CD14-positive monocyte (primary cell): ENCODE data around the gene NPAS3. TPM values are rescaled to one million over a fixed set of nuclear protein-coding genes. Genes with fewer than 3 reads are reported as not detected.

ENCODE experiments used
- DNase-seq, 3 donors: peaks; one replicate each; pipeline ENCODE4 v3.0.0-alpha.2; 2011 to 2022
- H2AFZ ChIP-seq: 2 replicates; pipeline ENCODE4 v1.6.0; 2012; ENCODE audit warnings: mild to moderate bottlenecking, low read depth, low read length, inconsistent platforms; ENCODE audit not compliant: insufficient read depth, poor library complexity, severe bottlenecking
- H3K27ac ChIP-seq, 2 donors: 1 replicate in 1 of 2; 2 replicates in 1 of 2; pipeline ENCODE4 v1.5.1; 2012 to 2013; ENCODE audit warnings: low read length in 2 of 2, control low read depth in 1 of 2, inconsistent platforms in 1 of 2, low read depth in 1 of 2, mild to moderate bottlenecking in 1 of 2
- H3K27me3 ChIP-seq, 2 donors: one replicate each; pipeline versions ENCODE4 v1.6.0 to v1.6.1; 2011 to 2013; ENCODE audit warnings: low read length in 2 of 2; ENCODE audit not compliant: control insufficient read depth in 2 of 2, insufficient read depth in 2 of 2
- H3K36me3 ChIP-seq, 2 donors: replicated peaks in 1 of 2; 1 replicate in 1 of 2; 2 replicates in 1 of 2; pipeline versions ENCODE4 v1.5.1 to v1.6.1; 2012 to 2013; ENCODE audit warnings: low read length in 2 of 2, control low read depth in 1 of 2, inconsistent platforms in 1 of 2, mild to moderate bottlenecking in 1 of 2; ENCODE audit not compliant: insufficient read depth in 2 of 2, control insufficient read depth in 1 of 2
- H3K4me1 ChIP-seq, 2 donors: 1 replicate in 1 of 2; 2 replicates in 1 of 2; pipeline versions ENCODE4 v1.5.1 to v1.6.1; 2012 to 2013; ENCODE audit warnings: low read length in 2 of 2, control low read depth in 1 of 2, inconsistent platforms in 1 of 2, mild to moderate bottlenecking in 1 of 2, moderate library complexity in 1 of 2; ENCODE audit not compliant: insufficient read depth in 2 of 2, control insufficient read depth in 1 of 2
- H3K4me2 ChIP-seq: replicated peaks from 2 replicates; pipeline ENCODE3; 2012; ENCODE audit warnings: low read length, moderate library complexity, mild to moderate bottlenecking; ENCODE audit not compliant: poor library complexity, severe bottlenecking; ENCODE audit errors: extremely low read depth
- H3K4me3 ChIP-seq, 3 experiments: fragments of 200-600 bp in 1 of 3; sonication (generic) in 1 of 3; replicated peaks in 1 of 3; 1 replicate in 2 of 3; 2 replicates in 1 of 3; pipeline ENCODE4 v1.5.1; 2011 to 2013; ENCODE audit warnings: low read length in 3 of 3, mild to moderate bottlenecking in 3 of 3, control low read depth in 2 of 3, low read depth in 2 of 3, inconsistent platforms in 1 of 3, moderate library complexity in 1 of 3
- H3K79me2 ChIP-seq: 2 replicates; pipeline ENCODE4 v1.6.0; 2012; ENCODE audit warnings: mild to moderate bottlenecking, control low read depth, inconsistent platforms, low read length, moderate library complexity; ENCODE audit not compliant: insufficient read depth
- H3K9ac ChIP-seq: 2 replicates; pipeline ENCODE4 v1.6.0; 2017; ENCODE audit warnings: low read length, mild to moderate bottlenecking; ENCODE audit not compliant: insufficient read depth, poor library complexity, severe bottlenecking
- H3K9me3 ChIP-seq, 2 donors: replicated peaks in 1 of 2; 1 replicate in 1 of 2; 2 replicates in 1 of 2; pipeline versions ENCODE4 v1.5.1 to v1.6.1; 2012 to 2013; ENCODE audit warnings: low read length in 2 of 2, control low read depth in 1 of 2; ENCODE audit not compliant: control insufficient read depth in 1 of 2, insufficient read depth in 1 of 2
- H4K20me1 ChIP-seq: 2 replicates; pipeline ENCODE4 v1.6.0; 2012; ENCODE audit warnings: mild to moderate bottlenecking, low read length, control low read depth, moderate library complexity; ENCODE audit not compliant: insufficient read depth
- H3K27ac Mint-ChIP-seq, 7 donors: one replicate each; pipeline ENCODE4 v1.8.0; 2020; ENCODE audit warnings: mild to moderate bottlenecking in 7 of 7, mixed read lengths in 7 of 7, moderate library complexity in 6 of 7, inconsistent platforms in 2 of 7
- H3K27me3 Mint-ChIP-seq, 3 donors: one replicate each; pipeline ENCODE4 v1.8.0; 2021 to 2022; ENCODE audit warnings: low read depth in 3 of 3, mild to moderate bottlenecking in 3 of 3, mixed read lengths in 3 of 3, moderate library complexity in 3 of 3, inconsistent platforms in 1 of 3
- H3K36me3 Mint-ChIP-seq, 2 donors: one replicate each; pipeline ENCODE4 v1.8.0; 2020; ENCODE audit warnings: mixed read lengths in 2 of 2, inconsistent platforms in 1 of 2, mild to moderate bottlenecking in 1 of 2
- H3K4me1 Mint-ChIP-seq: one replicate; pipeline ENCODE4 v1.8.0; 2020; ENCODE audit warnings: mild to moderate bottlenecking, mixed read lengths
- H3K4me3 Mint-ChIP-seq, 2 donors: one replicate each; pipeline ENCODE4 v1.8.0; 2020; ENCODE audit warnings: mild to moderate bottlenecking in 2 of 2, mixed read lengths in 2 of 2, moderate library complexity in 1 of 2
- H3K9me3 Mint-ChIP-seq, 7 donors: one replicate each; pipeline ENCODE4 v1.8.0; 2020 to 2022; ENCODE audit warnings: mixed read lengths in 7 of 7, mild to moderate bottlenecking in 6 of 7, moderate library complexity in 6 of 7, inconsistent platforms in 2 of 7
- WGBS: methylation state at CpG from one replicate; pipeline ENCODE4 v1.1.5; 2013; ENCODE audit warnings: missing lambda C conversion rate; ENCODE audit not compliant: insufficient coverage; 5-methylcytosine and 5-hydroxymethylcytosine counted together
- intact Hi-C, 2 donors: fragments of 100-400 bp; cut with micrococcal nuclease; formaldehyde crosslinking; loops; one replicate each; pipeline versions ENCODE4 v1.15.0 to v1.15.1; 2023
- polyA plus RNA-seq, 3 donors: library from polyadenylated mRNA; depleted of rRNA in 1 of 3; unstranded in 2 of 3; stranded (reverse) in 1 of 3; fragments of 300-500 nt in 2 of 3; fragments of >200 nt in 1 of 3; fragmentation: Illumina TruSeq in 2 of 3; gene quantifications; 1 replicate in 2 of 3; 2 replicates in 1 of 3; pipeline ENCODE4 v1.2.3, GENCODE V29; 2012 to 2021
- TF ChIP-seq, protein P1 (sequence below): fragments of 200-600 bp; IDR thresholded peaks from one replicate; pipeline ENCODE4 v1.8.0; 2022; ENCODE audit warnings: antibody characterized with exemption, mild to moderate bottlenecking

Gene NPAS3
- polyA plus RNA-seq, 3 donors, result not detected

DNA sequence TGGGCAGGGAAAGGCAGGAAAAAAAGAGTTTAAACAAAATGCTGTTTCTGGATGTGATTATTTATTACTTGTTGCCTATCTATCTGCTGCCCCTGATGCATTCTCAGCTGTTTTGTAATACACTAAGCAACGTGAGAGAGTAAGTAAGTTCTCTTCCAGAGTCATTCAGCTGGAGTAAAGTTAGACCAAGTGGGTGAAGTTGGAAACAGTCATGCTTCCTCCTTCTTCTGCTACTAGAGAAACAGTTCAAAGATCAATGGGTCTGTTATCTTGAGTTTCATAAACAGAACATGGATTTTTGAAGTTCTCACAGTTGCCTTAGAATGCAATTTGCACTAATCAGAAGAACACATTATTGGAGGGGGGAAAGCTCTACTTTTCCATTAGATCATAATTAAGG is 732.9 kb downstream of the NPAS3 start:
- no peak overlapping the region for H3K4me3 ChIP-seq
- no peak for DNase-seq
- no peaks in the 10 kb centered on the region for H3K27me3 ChIP-seq
- Mint-ChIP-seq H3K36me3 (no peaks in the 10 kb centered on the region), H3K4me1 (no peaks in the 10 kb centered on the region), H3K4me3 (no peak overlapping the region), H3K27me3 (peaks cover 0 to 3% (median 0%) of the 10 kb centered on the region in 3 donors), H3K27ac (no peak overlapping the region), H3K9me3 (peaks cover 0 to 6% (median 0%) of the 10 kb centered on the region in 7 donors)
- no peak overlapping the region for H2AFZ ChIP-seq
- no peak overlapping the region for H3K27ac ChIP-seq
- H3K9me3 ChIP-seq, result no peaks in the 10 kb centered on the region
- no peaks in the 10 kb centered on the region for H3K79me2 ChIP-seq
- WGBS, result no CpG with 5 or more reads among the region's 1 CpG
- intact Hi-C loops, result no loop called here
- TF ChIP-seq, protein P1, sequence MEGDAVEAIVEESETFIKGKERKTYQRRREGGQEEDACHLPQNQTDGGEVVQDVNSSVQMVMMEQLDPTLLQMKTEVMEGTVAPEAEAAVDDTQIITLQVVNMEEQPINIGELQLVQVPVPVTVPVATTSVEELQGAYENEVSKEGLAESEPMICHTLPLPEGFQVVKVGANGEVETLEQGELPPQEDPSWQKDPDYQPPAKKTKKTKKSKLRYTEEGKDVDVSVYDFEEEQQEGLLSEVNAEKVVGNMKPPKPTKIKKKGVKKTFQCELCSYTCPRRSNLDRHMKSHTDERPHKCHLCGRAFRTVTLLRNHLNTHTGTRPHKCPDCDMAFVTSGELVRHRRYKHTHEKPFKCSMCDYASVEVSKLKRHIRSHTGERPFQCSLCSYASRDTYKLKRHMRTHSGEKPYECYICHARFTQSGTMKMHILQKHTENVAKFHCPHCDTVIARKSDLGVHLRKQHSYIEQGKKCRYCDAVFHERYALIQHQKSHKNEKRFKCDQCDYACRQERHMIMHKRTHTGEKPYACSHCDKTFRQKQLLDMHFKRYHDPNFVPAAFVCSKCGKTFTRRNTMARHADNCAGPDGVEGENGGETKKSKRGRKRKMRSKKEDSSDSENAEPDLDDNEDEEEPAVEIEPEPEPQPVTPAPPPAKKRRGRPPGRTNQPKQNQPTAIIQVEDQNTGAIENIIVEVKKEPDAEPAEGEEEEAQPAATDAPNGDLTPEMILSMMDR, result no peak
- no peaks in the 10 kb centered on the region for H3K36me3 ChIP-seq
- no peaks in the 10 kb centered on the region for H3K4me1 ChIP-seq
- no peak overlapping the region for H3K4me2 ChIP-seq
- H3K9ac ChIP-seq, result no peak overlapping the region
- no peaks in the 10 kb centered on the region for H4K20me1 ChIP-seq

DNA sequence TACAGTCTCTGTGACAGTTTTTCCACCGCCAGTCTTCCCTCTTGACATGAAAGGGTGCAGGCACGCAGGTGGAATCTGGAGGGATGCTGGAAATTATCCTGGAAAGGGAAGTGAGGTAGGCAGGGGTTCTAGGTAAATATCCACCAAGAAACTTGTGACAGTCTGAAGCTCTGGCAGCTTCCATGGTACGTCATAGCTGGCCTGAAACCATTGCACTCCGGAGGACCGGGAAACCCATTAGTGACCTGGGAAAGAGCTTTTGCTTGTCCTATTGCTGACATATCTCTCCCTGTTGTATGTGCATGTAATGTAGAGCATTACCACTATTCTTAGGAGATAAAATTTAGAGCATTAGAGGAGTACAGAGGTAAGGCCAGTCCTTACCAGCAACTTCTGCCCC is 736.2 kb downstream of the NPAS3 start:
- Histone ChIP-seq H3K9ac (no peak overlapping the region), H3K4me1 (no peaks in the 10 kb centered on the region), H3K4me3 (no peak overlapping the region), H3K27ac (no peak overlapping the region), H3K27me3 (no peaks in the 10 kb centered on the region), H3K79me2 (no peaks in the 10 kb centered on the region), H4K20me1 (no peaks in the 10 kb centered on the region), H3K9me3 (no peaks in the 10 kb centered on the region), H3K4me2 (no peak overlapping the region), H3K36me3 (no peaks in the 10 kb centered on the region), H2AFZ (no peak overlapping the region)
- Mint-ChIP-seq H3K4me1 (no peaks in the 10 kb centered on the region), H3K9me3 (peaks cover 0 to 2% (median 0%) of the 10 kb centered on the region in 7 donors), H3K27ac (no peak overlapping the region), H3K4me3 (no peak overlapping the region), H3K36me3 (no peaks in the 10 kb centered on the region), H3K27me3 (peaks cover 0 to 2% (median 2%) of the 10 kb centered on the region in 3 donors)
- intact Hi-C loops, result no loop called here
- TF ChIP-seq, protein P1, result no peak
- no peak for DNase-seq
- 100% methylated on average over 4 of the region's 5 CpGs for WGBS
